ENCODE data around the gene PLCB2. TPM values are rescaled to one million over a fixed set of nuclear protein-coding genes. Genes with fewer than 3 reads are reported as not detected.

The PLCB2 gene
- polyA plus RNA-seq, 1 of the 3 experiments (the other 2 are of a cell fraction): 0.15 TPM

GRCh38 chr15:40342416-40343320, 34.9 kb upstream of the PLCB2 start:
- H3K4me2 ChIP-seq: peak overlapping the region; percentile 57
- POLR2A ChIA-PET: no interaction called here
- peaks cover 35% of the 10 kb centered on the region for H3K79me2 ChIP-seq (ENCODE audit: insufficient read depth)
- H3K9me3 ChIP-seq: no peaks in the 10 kb centered on the region
- CTCF ChIA-PET: interaction anchor here (3.3 to 70.6 kb wide), 5 partner anchors 1 to 79 kb away, joined by 21 to 2194 read pairs (median 299); partner anchors contain the start of genes ANKRD63, CCDC9B, DISP2 and INAFM2
- H3K36me3 ChIP-seq (replicated peaks in 1 of 2; ENCODE audit: control insufficient read depth in 1 of 2, insufficient read depth in 2 of 2, low read length in 1 of 2): no peaks in the 10 kb centered on the region
- WGBS (ENCODE audit: low lambda C conversion rate): 41% methylated on average over 4 of the region's 7 CpGs
- H3K27me3 ChIP-seq (ENCODE audit: insufficient read depth): no peaks in the 10 kb centered on the region
- peak overlapping the region; percentile 79 for H3K9ac ChIP-seq
- peaks cover 51% of the 10 kb centered on the region in 2 experiments; a peak in 3 of 4 replicates for H3K4me1 ChIP-seq (ENCODE audit: control insufficient read depth in 1 of 2, insufficient read depth in 2 of 2, low read depth in 1 of 2, low read length in 1 of 2)
- peak; percentile 39; the same call in 1 of the 2 replicates for TF ChIP-seq FOSL2 (IDR thresholded peaks at IDR 0.05; ENCODE audit: borderline replicate concordance, low read depth)
- peak; percentile 50; the same call in 1 of the 2 replicates for TF ChIP-seq PBX3 (IDR thresholded peaks at IDR 0.05)
- no peak for TF ChIP-seq RXRA (IDR thresholded peaks at IDR 0.05; ENCODE audit: borderline replicate concordance, low read depth)
- no peaks in the 10 kb centered on the region for H4K20me1 ChIP-seq (ENCODE audit: insufficient read depth)
- no peak overlapping the region for H3K4me3 ChIP-seq (ENCODE audit: low read depth in 2 of 2, low read length in 1 of 2)
- H3F3A ChIP-seq (replicated peaks; ENCODE audit: insufficient read depth): peaks cover 41% of the 10 kb centered on the region
- DNase-seq: no peak
- peak overlapping the region; percentile 24 to 98 for H3K27ac ChIP-seq (ENCODE audit: low read depth in 2 of 2, low read length in 1 of 2)
- no peaks in the 10 kb centered on the region for H3K9me2 ChIP-seq
- peak overlapping the region; percentile 16 for H2AFZ ChIP-seq (ENCODE audit: low read depth)

- peaks cover 53% of the 10 kb centered on the region for H3K79me2 ChIP-seq (ENCODE audit: insufficient read depth)
- peak within 1 kb of the TSS; percentile 96 to 98 for H3K27ac ChIP-seq (ENCODE audit: low read depth in 2 of 2, low read length in 1 of 2)
- peak; percentile 91 for DNase-seq
- H3K9me3 ChIP-seq: no peaks in the 10 kb centered on the region
- no peaks in the 10 kb centered on the region for H4K20me1 ChIP-seq (ENCODE audit: insufficient read depth)
- POLR2A ChIA-PET: interaction anchor here (0.6 to 3.0 kb wide), 14 partner anchors 9 to 228 kb away, joined by 3 to 22 read pairs (median 4); partner anchors contain the start of genes CCDC32, DISP2, INAFM2 and IVD
- H2AFZ ChIP-seq (ENCODE audit: low read depth): peak within 1 kb of the TSS; percentile 58; the same call in 1 of the 2 replicates
- H3K9me2 ChIP-seq: no peaks in the 10 kb centered on the region
- 100% methylated on average over 1 of the region's 17 CpGs for WGBS (ENCODE audit: low lambda C conversion rate)
- H3K4me1 ChIP-seq (ENCODE audit: control insufficient read depth in 1 of 2, insufficient read depth in 2 of 2, low read depth in 1 of 2, low read length in 1 of 2): peaks cover 61 to 66% of the 10 kb centered on the region in 2 experiments; a peak in 3 of 4 replicates
- peaks cover 14 to 15% of the 10 kb centered on the region in 2 experiments for H3K36me3 ChIP-seq (replicated peaks in 1 of 2; ENCODE audit: control insufficient read depth in 1 of 2, insufficient read depth in 2 of 2, low read length in 1 of 2)
- H3K9ac ChIP-seq: peak within 1 kb of the TSS; percentile 98
- H3K4me2 ChIP-seq: peak within 1 kb of the TSS; percentile 94
- CTCF ChIA-PET: interaction anchor here (1.1 to 70.6 kb wide), 9 partner anchors 1 to 166 kb away, joined by 3 to 2194 read pairs (median 12); partner anchors contain the start of genes ANKRD63, CCDC9B, DISP2 and INAFM2
- H3K4me3 ChIP-seq (ENCODE audit: low read depth in 2 of 2, low read length in 1 of 2): peak within 1 kb of the TSS; percentile 51 to 77
- H3F3A ChIP-seq (replicated peaks; ENCODE audit: insufficient read depth): peaks cover 41% of the 10 kb centered on the region
- H3K27me3 ChIP-seq (ENCODE audit: insufficient read depth): no peaks in the 10 kb centered on the region
- TF ChIP-seq MEF2A (IDR thresholded peaks at IDR 0.05; ENCODE audit: borderline replicate concordance, low read depth) (no peak), FOXJ3 (CRISPR knock-in tag; IDR thresholded peaks at IDR 0.05) (no peak), TCF12 (IDR thresholded peaks at IDR 0.05) (peak; percentile 63), REST (IDR thresholded peaks at IDR 0.05; ENCODE audit: low read depth, low read length) (peak; percentile 26; the same call in 1 of the 2 replicates), CHD2 (IDR thresholded peaks at IDR 0.05; ENCODE audit: low read length, partially characterized antibody) (peak; percentile 91), PBX3 (IDR thresholded peaks at IDR 0.05) (peak; percentile 42; the same call in 1 of the 2 replicates), TAF1 (IDR thresholded peaks at IDR 0.05; ENCODE audit: borderline replicate concordance, low read depth, low read length) (peak; percentile 61; the same call in 1 of the 2 replicates), IRF3 (IDR thresholded peaks at IDR 0.05; ENCODE audit: low read depth, low read length) (no peak), MXI1 (IDR thresholded peaks at IDR 0.05; ENCODE audit: low read depth, low read length) (peak; percentile 82), ZBTB33 (IDR thresholded peaks at IDR 0.05; ENCODE audit: borderline replicate concordance, low read depth) (no peak), POLR2AphosphoS5 (IDR thresholded peaks at IDR 0.05; ENCODE audit: low read depth, low read length) (peak; percentile 80)
Measured at GRCh38 chr15:40340740-40341400, 33.1 kb upstream of the PLCB2 start, which contains the start of gene CCDC9B. Gene CCDC9B (minus strand): TSS chr15:40340939. CDS start chr15:40340819, 120 bp downstream.

Data from SK-N-SH (cell line).